ELR (cell line): Measurements from ENCODE around the gene MRPL58.
"Not testable (repeated sequence)": the region's sequence is repeated elsewhere in the genome, so short reads cannot be mapped to it uniquely, and the experiment has no call there.

Experiments used
- DNase-seq: peaks from one replicate; pipeline ENCODE4 v3.0.0-alpha.2; 2015; ENCODE audit warnings: low read depth

The MRPL58 gene

DNA sequence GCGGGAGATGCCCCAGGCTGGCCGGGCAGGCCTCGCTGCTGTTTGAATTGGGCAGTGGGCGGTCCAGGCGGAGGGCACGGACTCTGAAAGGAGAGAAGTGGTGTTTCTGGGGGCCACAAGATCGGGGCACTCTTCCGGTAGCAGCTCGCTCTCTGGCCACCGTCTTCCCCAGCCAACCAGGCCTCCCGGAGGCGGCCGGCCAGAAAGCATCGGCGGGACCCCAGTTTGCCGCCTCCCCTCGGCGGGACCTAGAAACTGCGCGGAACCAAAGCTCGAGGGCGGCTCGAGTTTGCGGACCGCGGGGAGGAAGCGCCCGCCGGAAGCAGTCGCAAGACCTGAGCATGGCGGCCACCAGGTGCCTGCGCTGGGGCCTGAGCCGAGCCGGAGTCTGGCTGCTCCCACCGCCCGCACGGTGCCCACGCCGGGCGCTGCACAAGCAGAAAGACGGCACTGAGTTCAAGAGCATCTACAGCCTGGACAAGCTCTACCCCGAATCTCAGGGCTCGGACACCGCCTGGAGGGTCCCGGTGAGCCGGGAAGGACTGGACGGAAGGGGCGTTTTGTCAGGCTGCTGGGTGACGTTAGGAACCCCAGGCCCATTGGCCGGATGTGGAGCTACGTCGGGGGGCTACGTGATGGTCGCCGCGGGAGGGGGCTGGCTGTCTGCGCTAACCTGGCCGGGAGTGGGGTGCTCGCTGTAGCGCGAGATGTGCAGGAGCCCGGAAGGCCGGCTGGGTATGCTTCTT lies at the start of gene MRPL58:
TSS of gene MRPL58 (plus strand) at position 325 of the 746 bp plus-strand sequence. CDS start at position 342, 17 bp downstream.
- peak; percentile 96 for DNase-seq

GRCh38 chr17:74963656-74964055 lies 48.8 kb upstream of the MRPL58 start:
- no peak for DNase-seq

DNA sequence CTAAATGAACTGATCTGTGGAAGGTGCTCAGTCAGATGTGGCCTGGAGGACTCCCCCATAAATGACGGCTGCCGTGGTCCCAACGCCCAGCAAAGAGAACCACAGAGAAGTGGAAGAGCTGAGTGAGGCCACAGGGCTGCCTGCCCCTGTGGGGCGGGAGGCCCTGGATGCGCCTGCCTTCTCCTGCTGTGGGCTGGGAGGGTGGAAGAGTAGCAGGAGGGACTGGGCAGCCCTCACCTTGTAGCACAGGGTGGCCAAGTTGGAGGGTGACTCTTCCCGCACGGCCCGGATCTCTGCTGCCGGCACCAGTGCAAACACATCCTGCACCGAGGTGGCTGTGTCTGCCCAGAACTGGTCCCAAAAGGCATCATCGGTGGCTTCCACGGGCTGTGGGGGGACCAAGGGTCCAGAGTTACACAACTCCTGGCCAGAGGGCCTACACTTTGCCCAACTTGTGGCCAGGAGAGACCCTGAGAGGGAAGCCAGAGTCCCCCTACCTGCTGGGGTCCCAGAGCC lies 48.2 kb upstream of the MRPL58 start:
- DNase-seq: no peak

DNA sequence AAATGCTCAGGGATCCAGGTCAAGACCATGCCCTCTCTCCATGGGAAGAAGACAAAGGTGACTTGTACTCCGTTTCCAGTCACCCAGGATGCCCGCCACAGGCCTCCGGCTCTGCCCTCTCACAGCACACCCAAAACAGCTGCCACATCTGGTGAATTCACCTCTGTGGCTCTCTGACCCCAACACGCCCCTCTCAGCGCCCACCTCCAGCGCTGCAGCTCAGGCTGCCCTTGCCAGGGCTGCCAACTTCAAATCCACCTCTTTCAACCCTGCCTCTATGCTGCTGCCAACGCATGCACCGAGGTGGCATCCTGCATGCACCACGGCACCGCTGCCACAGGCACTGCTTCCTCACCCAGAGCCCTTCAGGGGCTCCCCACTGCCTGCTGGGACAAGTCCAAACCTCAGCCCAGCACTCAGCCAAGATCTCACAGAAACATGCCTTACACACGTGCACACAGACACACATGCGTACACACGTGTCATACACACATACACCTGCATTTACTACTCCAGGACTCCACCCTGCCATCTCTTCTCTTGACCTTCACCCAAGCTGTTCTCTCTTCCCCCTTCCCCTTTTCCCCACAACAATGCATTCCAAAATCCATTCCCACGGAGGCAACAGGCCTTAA lies 47.4 kb upstream of the MRPL58 start:
- DNase-seq: no peak

DNA sequence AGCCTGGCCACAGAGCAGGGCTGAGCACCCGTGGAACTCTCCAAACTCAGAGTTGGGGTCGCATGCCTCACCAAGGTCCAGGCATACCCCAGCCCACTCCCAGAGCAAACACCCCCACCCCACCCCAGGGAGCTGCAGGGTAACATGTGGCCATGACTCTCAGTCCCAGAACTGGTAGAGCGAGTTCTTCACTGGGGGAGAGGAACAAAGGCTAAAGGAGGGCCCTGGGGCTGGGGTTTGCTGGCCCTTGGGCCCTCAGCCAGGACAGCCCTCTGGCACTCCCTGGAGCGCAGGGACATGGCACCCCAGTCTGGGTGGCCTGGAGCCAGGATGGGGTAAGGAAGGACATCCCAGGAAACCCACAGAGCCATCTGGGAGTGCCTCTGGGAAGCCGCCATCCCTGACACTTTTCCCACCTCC lies 44.1 kb upstream of the MRPL58 start:
- DNase-seq: no peak

DNA sequence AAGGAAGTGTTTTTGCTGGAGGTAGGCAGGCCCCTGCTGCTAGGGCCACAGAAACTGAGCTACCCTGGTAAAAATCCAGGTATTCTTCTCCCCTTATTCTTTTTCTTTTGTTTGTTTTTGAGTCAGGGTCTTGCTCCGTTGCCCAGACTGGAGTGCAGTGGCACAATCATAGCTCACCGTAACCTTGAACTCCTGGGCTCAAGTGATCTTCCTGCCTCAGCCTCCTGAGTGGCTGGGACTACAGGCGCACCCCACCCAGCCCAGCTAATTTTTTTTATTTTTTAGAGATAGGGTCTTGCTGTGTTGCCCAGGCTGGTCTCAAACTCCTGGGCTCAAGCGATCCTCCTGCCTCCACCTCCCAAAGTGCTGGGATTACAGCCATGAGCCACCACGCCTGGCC lies 43.0 kb upstream of the MRPL58 start:
- not testable (repeated sequence) for DNase-seq

- no peak for DNase-seq
These were observed 42.1 kb upstream of the MRPL58 start for GRCh38 chr17:74970395-74970794.

GRCh38 chr17:74971069-74971841 lies 41.2 kb upstream of the MRPL58 start:
- no peak for DNase-seq

GRCh38 chr17:74971842-74972106 lies 40.7 kb upstream of the MRPL58 start:
- no peak for DNase-seq

DNA sequence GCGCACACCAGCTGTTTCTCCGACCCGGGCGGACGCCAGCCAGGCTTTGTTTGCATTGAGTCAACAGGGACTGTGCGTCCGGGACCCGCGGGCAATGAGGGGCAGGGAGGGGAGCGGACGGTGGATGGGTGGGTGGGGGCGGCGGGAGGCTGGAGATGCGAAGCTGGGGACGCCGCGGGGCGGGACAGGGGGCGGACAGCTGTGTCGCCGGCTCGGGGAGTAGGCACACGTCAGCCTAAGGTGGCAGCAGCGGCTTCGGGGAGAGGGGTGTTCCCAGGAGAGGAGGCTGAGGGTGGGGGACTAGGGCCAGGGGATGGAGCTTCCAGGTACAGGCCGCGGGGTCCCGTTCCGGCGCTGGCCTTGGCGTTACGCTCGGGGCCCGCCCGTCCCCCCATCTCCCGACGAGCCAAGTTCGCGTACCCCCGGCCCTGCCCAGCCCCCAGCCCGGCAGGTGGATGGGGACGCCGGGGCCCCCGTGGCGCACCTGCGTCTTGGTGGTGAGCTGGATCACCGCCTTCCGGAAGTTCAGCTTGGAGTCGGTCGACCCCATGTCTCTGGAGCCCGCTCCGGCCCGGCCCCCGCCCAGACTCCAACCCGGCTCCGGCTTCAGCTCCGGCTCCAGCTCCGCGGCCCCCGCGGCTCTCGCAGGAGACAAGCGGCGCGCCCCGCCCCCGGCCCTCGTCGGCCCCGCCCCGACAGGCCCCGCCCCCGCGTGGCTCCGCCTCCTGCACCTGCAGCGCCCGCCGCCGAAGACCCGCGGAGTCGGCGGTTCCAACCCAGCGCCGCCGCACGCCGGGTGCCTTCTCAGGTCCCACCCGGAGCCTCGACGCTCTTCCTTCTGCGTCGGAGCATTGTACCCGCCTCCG lies 40.1 kb upstream of the MRPL58 start, which contains the start of gene HID1:
TSS of gene HID1 (minus strand) at position 653 of the 866 bp plus-strand sequence. CDS start at position 550, 103 bp downstream.
- DNase-seq: peak; percentile 47

DNA sequence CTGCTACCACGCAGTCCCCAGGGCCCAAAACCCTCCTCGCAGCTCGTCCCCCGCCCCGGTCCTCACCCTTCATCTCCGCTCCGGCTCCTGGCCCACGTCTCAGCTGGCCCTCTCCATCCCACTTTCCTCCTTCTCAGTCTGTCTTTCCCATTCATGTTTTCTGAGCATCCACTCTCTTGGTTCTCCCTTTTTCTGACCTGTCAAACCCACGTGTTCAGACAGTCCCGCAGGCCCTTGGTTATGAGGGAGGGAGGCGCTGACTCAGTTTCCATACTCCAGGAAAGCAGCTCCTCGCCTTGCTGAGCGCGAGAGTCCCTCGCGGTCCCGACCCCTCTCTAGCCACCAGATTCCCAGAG lies 39.5 kb upstream of the MRPL58 start:
- no peak for DNase-seq

- no peak for DNase-seq
These were observed 36.5 kb upstream of the MRPL58 start for GRCh38 chr17:74975943-74976342.

GRCh38 chr17:74977802-74978201 lies 34.7 kb upstream of the MRPL58 start:
- no peak for DNase-seq

GRCh38 chr17:74978240-74978639 lies 34.2 kb upstream of the MRPL58 start:
- no peak for DNase-seq

DNA sequence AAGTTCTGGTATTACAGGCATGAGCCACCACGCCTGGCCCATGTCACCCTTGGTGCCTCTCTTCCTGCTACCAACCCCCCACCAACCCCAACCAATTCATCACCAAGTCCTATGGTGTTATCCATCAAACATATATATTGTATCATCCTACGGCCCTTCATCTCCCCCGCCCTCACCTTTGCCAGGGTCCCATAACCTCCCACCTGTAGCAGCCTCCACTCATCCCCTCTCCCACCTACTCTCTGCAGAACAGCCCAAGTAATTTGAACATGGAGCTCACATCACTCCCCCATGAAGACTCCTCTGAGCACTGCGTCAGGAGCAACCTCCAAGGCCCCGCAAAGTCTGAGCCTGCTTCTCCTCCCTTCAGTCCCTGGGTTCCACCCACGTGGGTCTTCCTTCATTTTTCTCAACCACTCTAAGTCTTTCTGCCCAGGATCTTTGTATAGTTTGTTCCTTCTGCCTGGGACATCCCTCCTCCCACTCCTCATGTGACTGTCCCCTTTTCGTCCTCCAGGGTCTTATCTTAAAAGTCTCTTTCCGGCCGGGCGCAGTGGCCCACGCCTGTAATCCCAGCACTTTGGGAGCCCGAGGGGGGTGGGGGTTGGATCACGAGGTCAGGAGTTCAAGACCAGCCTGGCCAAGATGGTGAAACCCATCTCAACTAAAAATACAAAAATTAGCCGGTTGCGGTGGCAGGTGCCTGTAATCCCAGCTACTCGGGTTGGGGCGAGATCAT lies 32.9 kb upstream of the MRPL58 start:
- DNase-seq: no peak

DNA sequence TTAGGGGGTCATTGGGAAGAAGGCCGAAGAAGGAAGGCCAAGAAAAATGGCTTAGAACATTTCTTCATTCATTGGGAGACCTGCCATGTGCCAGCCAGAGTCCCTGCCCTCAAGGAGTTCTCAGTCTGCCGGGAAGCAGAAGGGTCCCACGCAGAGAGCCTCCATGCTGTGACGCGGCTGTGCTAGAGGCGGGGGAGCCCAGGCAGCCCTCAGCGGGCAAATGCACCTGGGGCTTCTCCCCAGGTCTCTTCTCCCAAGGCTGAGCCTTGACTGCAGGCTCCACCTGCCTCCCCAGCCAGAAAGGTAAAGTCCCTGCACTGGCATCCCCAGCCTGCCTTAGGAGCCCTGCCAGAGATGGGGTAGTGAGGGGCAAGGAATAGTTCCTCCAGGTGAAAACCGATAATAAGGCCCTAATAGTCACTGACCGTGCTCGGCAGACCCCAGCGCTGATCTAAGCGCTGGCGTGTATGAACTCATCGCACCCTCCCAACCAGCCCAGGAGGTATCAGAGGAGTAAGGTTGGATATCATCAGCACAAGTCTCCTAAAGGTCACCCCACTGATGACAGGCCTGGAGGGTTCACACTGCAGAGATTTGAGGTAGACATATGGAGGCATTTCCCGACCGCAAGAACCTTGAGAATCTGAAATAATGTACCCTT lies 31.0 kb upstream of the MRPL58 start:
- no peak for DNase-seq

DNA sequence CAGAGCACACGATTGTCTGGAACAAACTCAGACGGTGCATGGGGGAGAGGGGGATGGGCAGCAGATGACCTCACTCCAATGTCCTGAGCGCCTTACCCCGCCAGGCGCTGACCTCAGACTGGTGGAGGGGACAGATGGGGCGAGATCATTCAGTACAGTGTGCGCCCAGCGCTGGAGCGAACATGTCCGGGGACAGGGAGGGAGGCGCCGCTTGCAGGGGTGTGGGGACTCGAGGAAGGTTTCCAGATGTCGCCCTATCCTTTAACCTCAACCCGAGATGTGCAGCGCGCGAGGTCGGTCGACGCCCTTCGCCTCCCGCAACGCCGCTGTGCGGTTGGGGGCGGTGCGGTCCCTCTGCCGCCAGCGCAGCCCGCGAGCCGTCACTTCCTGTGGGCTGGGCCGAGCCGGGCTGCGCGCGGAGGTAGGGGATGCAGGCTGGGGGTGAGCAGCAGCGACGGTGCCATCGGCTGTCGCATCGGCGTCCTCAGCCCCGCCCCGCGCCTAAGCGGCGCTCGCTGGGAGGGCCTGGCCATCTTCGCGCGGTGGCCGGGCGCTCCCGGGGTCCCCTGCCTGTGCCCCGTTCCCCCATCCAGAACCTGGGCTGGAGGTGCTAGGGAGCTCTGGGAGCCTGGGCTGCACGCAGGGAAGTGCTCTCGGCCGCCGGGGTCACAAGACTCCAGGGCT lies 30.3 kb upstream of the MRPL58 start:
- DNase-seq: peak; percentile 73

- DNase-seq: peak; percentile 41
These were observed 29.7 kb upstream of the MRPL58 start for GRCh38 chr17:74982663-74983313.

DNA sequence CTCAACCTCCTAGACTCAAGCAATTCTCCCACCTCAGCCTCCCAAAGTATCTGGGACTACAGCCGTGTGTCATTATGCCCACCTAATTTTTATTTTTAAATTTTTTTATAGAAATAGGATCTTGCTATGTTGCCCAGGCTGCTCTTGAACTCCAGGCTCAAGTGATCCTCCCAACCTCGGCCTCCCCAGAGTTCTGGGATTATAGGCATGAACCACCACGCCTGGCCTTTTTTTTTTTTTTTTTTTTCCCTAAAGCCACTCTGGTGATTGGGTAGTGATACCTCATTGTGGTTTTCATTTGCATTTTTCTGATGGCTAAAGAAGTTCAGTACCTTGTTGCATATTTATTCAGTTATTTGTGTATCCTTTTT lies 26.3 kb upstream of the MRPL58 start:
- DNase-seq: no peak
